ENCODE results near the gene SPP2.

- TF ChIP-seq EZH2 (IDR thresholded peaks at IDR 0.05; ENCODE audit: insufficient read depth, poor library complexity, severe bottlenecking) (no peak), EZH2phosphoT487 (IDR thresholded peaks at IDR 0.05; ENCODE audit: insufficient read depth, low read depth) (no peak)
Observed at GRCh38 chr2:234002281-234002680, 48.2 kb upstream of the SPP2 start.

Data from GM23248 (cell line).